Measurements from ENCODE around the gene HSPA12B. TPM values are rescaled to one million over a fixed set of nuclear protein-coding genes. Genes with fewer than 3 reads are reported as not detected.

The HSPA12B gene
- total and polyA plus RNA-seq, 8 donors, result 14.6 to 31.8 (median 22.9) TPM

DNA sequence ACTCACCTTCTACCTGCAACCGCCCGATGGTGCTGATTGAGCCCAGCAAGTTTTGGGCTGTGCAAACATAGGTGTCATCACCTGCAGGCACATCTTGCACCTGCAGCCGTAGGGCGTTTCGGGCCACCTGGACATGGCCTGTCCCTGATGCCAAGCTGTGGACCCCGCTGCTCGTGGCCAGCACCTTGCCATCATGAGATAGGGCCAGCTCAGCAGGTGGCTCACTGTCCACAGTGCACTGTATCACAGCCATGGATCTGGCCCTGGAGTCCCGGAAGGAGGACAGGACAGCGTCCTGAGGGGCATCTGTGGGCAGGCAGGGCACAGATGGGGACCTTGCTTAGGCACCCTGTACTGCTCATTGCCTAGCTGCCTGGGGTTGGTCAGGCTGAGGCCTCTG lies 40.6 kb upstream of the HSPA12B start:
- no peak for TF ChIP-seq CTCF (IDR thresholded peaks at IDR 0.05)
- Histone ChIP-seq H3K27ac (no peak overlapping the region), H3K4me3 (no peak overlapping the region), H3K27me3 (no peaks in the 10 kb centered on the region), H3K36me3 (peaks cover 0 to 19% of the 10 kb centered on the region in 2 donors), H3K9me3 (peaks cover 0 to 7% of the 10 kb centered on the region in 2 donors), H3K4me1 (peaks cover 0 to 4% of the 10 kb centered on the region in 2 donors)
- intact Hi-C loops (cut with DNase I), result no loop called here
- no peak for DNase-seq
- ATAC-seq, result no peak

- Histone ChIP-seq H3K9me3 (peaks cover 0 to 7% of the 10 kb centered on the region in 2 donors), H3K36me3 (peaks cover 0 to 27% of the 10 kb centered on the region in 2 donors), H3K4me3 (no peak overlapping the region), H3K27ac (no peak overlapping the region), H3K4me1 (no peaks in the 10 kb centered on the region), H3K27me3 (no peaks in the 10 kb centered on the region)
- intact Hi-C loops (cut with DNase I), result no loop called here
- TF ChIP-seq CTCF (IDR thresholded peaks at IDR 0.05), result no peak
- ATAC-seq, result no peak
- DNase-seq, result peak in 1 of 4 donors; percentile 71
Observed at GRCh38 chr20:3692706-3693294, 39.7 kb upstream of the HSPA12B start.

DNA sequence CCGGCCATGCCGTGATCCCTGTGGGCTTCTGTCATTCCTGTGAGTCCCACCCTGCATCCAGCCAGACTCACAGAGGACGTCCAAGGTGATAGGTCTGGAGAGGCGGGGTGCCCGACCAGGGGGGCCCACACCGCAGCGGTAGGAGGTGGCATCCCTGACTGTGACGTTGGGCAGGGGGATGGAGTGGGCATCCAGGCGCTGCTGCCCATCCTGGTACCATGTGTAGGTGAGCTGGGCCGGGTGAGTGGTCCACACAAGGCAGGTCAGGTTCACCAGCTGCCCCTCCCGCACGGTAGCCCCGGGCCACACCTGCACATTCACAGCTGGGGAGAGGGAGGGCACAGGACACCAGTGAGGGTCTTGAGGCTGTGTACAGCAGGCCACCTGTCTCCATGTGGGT lies 39.1 kb upstream of the HSPA12B start:
- Histone ChIP-seq H3K27me3 (no peaks in the 10 kb centered on the region), H3K4me1 (no peaks in the 10 kb centered on the region), H3K9me3 (peaks cover 0 to 7% of the 10 kb centered on the region in 2 donors), H3K4me3 (no peak overlapping the region), H3K27ac (no peak overlapping the region), H3K36me3 (peaks cover 0 to 31% of the 10 kb centered on the region in 2 donors)
- TF ChIP-seq CTCF (IDR thresholded peaks at IDR 0.05), result no peak
- intact Hi-C loops (cut with DNase I), result no loop called here
- ATAC-seq, result no peak
- DNase-seq, result peak in 1 of 4 donors; percentile 68

DNA sequence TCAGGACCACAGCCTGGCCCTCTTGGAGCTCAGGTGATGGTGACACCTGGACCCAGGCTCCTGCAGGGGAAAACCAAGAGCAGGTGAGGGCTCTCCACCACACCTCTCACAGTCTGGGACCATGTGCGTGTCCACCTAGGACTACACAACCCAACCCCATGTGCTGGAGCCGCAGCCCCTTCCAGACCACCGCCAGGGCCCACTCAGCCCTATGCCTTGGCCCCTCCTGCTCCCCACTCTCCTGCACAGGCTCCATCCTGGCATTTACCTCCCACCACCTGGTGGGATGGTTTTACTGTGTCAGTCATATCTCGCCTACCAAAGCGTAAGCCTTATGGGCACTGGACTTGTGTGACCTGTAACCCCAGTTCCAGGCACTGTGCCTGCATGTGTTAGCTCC lies 37.6 kb upstream of the HSPA12B start:
- DNase-seq, result no peak
- no peak for ATAC-seq
- Histone ChIP-seq H3K27me3 (no peaks in the 10 kb centered on the region), H3K4me3 (no peak overlapping the region), H3K36me3 (peaks cover 0 to 44% of the 10 kb centered on the region in 2 donors), H3K9me3 (peaks cover 0 to 7% of the 10 kb centered on the region in 2 donors), H3K27ac (no peak overlapping the region), H3K4me1 (no peaks in the 10 kb centered on the region)
- intact Hi-C loops (cut with DNase I), result no loop called here
- no peak for TF ChIP-seq CTCF (IDR thresholded peaks at IDR 0.05)

GRCh38 chr20:3696200-3696599 lies 36.3 kb upstream of the HSPA12B start:
- ATAC-seq (no peak), DNase-seq (no peak)
- Histone ChIP-seq H3K27ac (no peak overlapping the region), H3K27me3 (no peaks in the 10 kb centered on the region), H3K4me1 (no peaks in the 10 kb centered on the region), H3K36me3 (peaks cover 0 to 42% of the 10 kb centered on the region in 2 donors), H3K4me3 (no peak overlapping the region), H3K9me3 (peaks cover 0 to 7% of the 10 kb centered on the region in 2 donors)
- TF ChIP-seq CTCF (IDR thresholded peaks at IDR 0.05), result peak in 1 of 2 donors; percentile 30
- intact Hi-C loops (cut with DNase I), result no loop called here

Measured in left lung (tissue), 10 donors.